ENCODE data around the gene STK10. TPM values are rescaled to one million over a fixed set of nuclear protein-coding genes. Genes with fewer than 3 reads are reported as not detected.

The STK10 gene
- polyA plus RNA-seq, 2 of the 4 experiments (the other 2 are of a cell fraction) = 4.3 to 13.1 TPM

DNA sequence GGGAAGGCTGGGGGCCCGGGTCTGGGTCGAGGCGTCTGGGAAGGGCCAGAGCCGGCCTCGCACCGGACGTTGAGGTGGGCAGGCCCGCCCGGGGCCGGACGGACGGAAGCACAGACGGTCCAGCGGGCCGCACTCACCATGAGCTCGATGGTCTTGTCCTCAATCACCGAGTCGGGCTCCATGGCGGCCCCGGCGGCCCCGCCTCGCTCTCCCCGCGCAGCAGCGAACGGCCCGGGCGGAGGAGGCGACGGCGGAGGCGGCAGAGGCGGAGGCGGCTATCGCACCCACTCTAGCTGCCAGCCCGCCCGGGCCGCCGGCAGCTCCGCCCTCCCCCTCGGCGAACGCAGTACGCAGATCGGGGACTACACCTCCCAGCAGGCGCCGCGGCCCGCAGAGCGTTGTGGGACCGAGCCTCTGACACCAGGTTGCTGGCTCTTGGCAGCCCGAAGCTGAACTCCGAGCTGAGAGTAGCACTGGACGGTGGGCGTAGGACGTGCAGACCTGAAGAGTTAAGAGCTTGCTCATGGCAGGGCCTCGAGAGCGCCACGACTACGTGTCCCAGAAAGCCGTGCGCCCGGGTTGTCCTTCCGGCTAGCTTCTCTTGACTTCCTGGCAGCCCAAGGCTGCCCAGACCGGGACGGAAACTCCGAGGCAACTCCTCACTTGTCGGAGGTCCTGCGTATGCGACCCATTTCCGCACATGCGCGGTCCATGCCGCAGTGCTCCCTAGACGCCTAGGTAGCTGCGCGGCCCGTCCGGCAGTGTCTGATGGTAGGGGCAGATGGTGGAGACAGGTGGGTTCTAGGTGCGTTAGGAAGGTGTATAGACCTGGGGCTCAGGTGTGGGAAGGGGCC, 181.5 kb downstream of the STK10 start, which contains the start of gene FBXW11 (continued):
- TF ChIP-seq, protein P1, sequence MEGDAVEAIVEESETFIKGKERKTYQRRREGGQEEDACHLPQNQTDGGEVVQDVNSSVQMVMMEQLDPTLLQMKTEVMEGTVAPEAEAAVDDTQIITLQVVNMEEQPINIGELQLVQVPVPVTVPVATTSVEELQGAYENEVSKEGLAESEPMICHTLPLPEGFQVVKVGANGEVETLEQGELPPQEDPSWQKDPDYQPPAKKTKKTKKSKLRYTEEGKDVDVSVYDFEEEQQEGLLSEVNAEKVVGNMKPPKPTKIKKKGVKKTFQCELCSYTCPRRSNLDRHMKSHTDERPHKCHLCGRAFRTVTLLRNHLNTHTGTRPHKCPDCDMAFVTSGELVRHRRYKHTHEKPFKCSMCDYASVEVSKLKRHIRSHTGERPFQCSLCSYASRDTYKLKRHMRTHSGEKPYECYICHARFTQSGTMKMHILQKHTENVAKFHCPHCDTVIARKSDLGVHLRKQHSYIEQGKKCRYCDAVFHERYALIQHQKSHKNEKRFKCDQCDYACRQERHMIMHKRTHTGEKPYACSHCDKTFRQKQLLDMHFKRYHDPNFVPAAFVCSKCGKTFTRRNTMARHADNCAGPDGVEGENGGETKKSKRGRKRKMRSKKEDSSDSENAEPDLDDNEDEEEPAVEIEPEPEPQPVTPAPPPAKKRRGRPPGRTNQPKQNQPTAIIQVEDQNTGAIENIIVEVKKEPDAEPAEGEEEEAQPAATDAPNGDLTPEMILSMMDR (IDR thresholded peaks at IDR 0.05) = no peak
- TF ChIP-seq MAFK (IDR thresholded peaks at IDR 0.05; ENCODE audit: partially characterized antibody) (no peak), CBX2 (IDR thresholded peaks at IDR 0.05; ENCODE audit: borderline replicate concordance, low read depth) (no peak), MAZ (IDR thresholded peaks at IDR 0.05; ENCODE audit: borderline replicate concordance, low read depth, low read length) (0 out of 2 replicates have a peak, but pooled peaks have one; percentile 40), HOXB5 (CRISPR knock-in tag; IDR thresholded peaks at IDR 0.05) (no peak), CHD4 (IDR thresholded peaks at IDR 0.05; ENCODE audit: borderline replicate concordance) (no peak), FOSB (CRISPR knock-in tag; IDR thresholded peaks at IDR 0.05) (no peak), BHLHE40 (IDR thresholded peaks at IDR 0.05; ENCODE audit: low read depth, low read length) (no peak), POLR2A (IDR thresholded peaks at IDR 0.05; ENCODE audit: low read length) (peak; percentile 99), HOXA7 (CRISPR knock-in tag; IDR thresholded peaks at IDR 0.05) (no peak), RARB (CRISPR knock-in tag; IDR thresholded peaks at IDR 0.05) (no peak), ZSCAN20 (CRISPR knock-in tag; IDR thresholded peaks at IDR 0.05) (no peak), SMC3 (IDR thresholded peaks at IDR 0.05) (no peak), RNF2 (IDR thresholded peaks at IDR 0.05; ENCODE audit: borderline replicate concordance, low read depth) (no peak), HOXB13 (CRISPR knock-in tag; IDR thresholded peaks at IDR 0.05; ENCODE audit: low read depth) (no peak), JUN (IDR thresholded peaks at IDR 0.05) (peak; percentile 34 to 79; a peak in 3 of 5 replicates), RFX5 (IDR thresholded peaks at IDR 0.05) (no peak), GATA3 (IDR thresholded peaks at IDR 0.05; ENCODE audit: borderline replicate concordance) (no peak), EHF (CRISPR knock-in tag; IDR thresholded peaks at IDR 0.05) (no peak), ZFP36 (IDR thresholded peaks at IDR 0.05; ENCODE audit: borderline replicate concordance, partially characterized antibody) (peak; percentile 7), NFE2L2 (conservative IDR thresholded peaks at IDR 0.05; ENCODE audit: low read length) (no peak), KDM1A (IDR thresholded peaks at IDR 0.05; ENCODE audit: low read depth) (no peak), POLR2AphosphoS2 (conservative IDR thresholded peaks at IDR 0.05; ENCODE audit: low read length) (no peak), TFCP2L1 (CRISPR knock-in tag; IDR thresholded peaks at IDR 0.05) (no peak), KDM5A (IDR thresholded peaks at IDR 0.05) (0 out of 2 replicates have a peak, but pooled peaks have one; percentile 22), MYC (IDR thresholded peaks at IDR 0.05; ENCODE audit: borderline replicate concordance, low read length) (no peak), CEBPB (IDR thresholded peaks at IDR 0.05) (no peak), ZC3H11A (IDR thresholded peaks at IDR 0.05) (no peak), NR3C1 (IDR thresholded peaks at IDR 0.05) (no peak)
- TF ChIP-seq, protein P2, sequence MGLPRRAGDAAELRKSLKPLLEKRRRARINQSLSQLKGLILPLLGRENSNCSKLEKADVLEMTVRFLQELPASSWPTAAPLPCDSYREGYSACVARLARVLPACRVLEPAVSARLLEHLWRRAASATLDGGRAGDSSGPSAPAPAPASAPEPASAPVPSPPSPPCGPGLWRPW (IDR thresholded peaks at IDR 0.05) = no peak
- TF ChIP-seq, protein P3, sequence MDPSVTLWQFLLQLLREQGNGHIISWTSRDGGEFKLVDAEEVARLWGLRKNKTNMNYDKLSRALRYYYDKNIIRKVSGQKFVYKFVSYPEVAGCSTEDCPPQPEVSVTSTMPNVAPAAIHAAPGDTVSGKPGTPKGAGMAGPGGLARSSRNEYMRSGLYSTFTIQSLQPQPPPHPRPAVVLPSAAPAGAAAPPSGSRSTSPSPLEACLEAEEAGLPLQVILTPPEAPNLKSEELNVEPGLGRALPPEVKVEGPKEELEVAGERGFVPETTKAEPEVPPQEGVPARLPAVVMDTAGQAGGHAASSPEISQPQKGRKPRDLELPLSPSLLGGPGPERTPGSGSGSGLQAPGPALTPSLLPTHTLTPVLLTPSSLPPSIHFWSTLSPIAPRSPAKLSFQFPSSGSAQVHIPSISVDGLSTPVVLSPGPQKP (IDR thresholded peaks at IDR 0.05; ENCODE audit: low read depth, low read length) = no peak
- TF ChIP-seq, protein P4, sequence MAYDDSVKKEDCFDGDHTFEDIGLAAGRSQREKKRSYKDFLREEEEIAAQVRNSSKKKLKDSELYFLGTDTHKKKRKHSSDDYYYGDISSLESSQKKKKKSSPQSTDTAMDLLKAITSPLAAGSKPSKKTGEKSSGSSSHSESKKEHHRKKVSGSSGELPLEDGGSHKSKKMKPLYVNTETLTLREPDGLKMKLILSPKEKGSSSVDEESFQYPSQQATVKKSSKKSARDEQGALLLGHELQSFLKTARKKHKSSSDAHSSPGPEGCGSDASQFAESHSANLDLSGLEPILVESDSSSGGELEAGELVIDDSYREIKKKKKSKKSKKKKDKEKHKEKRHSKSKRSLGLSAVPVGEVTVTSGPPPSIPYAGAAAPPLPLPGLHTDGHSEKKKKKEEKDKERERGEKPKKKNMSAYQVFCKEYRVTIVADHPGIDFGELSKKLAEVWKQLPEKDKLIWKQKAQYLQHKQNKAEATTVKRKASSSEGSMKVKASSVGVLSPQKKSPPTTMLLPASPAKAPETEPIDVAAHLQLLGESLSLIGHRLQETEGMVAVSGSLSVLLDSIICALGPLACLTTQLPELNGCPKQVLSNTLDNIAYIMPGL (CRISPR knock-in tag; IDR thresholded peaks at IDR 0.05; ENCODE audit: borderline replicate concordance) = no peak
- TF ChIP-seq, protein P5, sequence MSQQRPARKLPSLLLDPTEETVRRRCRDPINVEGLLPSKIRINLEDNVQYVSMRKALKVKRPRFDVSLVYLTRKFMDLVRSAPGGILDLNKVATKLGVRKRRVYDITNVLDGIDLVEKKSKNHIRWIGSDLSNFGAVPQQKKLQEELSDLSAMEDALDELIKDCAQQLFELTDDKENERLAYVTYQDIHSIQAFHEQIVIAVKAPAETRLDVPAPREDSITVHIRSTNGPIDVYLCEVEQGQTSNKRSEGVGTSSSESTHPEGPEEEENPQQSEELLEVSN (IDR thresholded peaks at IDR 0.05; ENCODE audit: borderline replicate concordance, low read depth) = no peak
- TF ChIP-seq, protein P6, sequence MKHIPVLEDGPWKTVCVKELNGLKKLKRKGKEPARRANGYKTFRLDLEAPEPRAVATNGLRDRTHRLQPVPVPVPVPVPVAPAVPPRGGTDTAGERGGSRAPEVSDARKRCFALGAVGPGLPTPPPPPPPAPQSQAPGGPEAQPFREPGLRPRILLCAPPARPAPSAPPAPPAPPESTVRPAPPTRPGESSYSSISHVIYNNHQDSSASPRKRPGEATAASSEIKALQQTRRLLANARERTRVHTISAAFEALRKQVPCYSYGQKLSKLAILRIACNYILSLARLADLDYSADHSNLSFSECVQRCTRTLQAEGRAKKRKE (CRISPR knock-in tag; IDR thresholded peaks at IDR 0.05; ENCODE audit: low read depth) = no peak
- TF ChIP-seq, protein P7, sequence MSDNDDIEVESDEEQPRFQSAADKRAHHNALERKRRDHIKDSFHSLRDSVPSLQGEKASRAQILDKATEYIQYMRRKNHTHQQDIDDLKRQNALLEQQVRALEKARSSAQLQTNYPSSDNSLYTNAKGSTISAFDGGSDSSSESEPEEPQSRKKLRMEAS (IDR thresholded peaks at IDR 0.05) = peak; percentile 50; the same call in 1 of the 2 replicates
- TF ChIP-seq, protein P8, sequence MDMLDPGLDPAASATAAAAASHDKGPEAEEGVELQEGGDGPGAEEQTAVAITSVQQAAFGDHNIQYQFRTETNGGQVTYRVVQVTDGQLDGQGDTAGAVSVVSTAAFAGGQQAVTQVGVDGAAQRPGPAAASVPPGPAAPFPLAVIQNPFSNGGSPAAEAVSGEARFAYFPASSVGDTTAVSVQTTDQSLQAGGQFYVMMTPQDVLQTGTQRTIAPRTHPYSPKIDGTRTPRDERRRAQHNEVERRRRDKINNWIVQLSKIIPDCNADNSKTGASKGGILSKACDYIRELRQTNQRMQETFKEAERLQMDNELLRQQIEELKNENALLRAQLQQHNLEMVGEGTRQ (IDR thresholded peaks at IDR 0.05) = no peak
